ENCODE data around the gene OLFM2. TPM values are rescaled to one million over a fixed set of nuclear protein-coding genes. Genes with fewer than 3 reads are reported as not detected.
"Not testable (repeated sequence)": the region's sequence is repeated elsewhere in the genome, so short reads cannot be mapped to it uniquely, and the experiment has no call there.

Gene OLFM2
- total RNA-seq, 2 donors from 2014 or later, result 33.1 to 58.1 TPM

- Histone ChIP-seq H3K4me3 (ENCODE audit: low read length) (no peak overlapping the region), H3K36me3 (ENCODE audit: control insufficient read depth, insufficient read depth, low read length) (peaks cover 38% of the 10 kb centered on the region), H3K4me1 (ENCODE audit: control insufficient read depth, insufficient read depth, low read length) (no peaks in the 10 kb centered on the region), H3K9me3 (ENCODE audit: control insufficient read depth, low read length) (no peaks in the 10 kb centered on the region), H3K27ac (ENCODE audit: low read depth, low read length) (no peak overlapping the region), H3K9ac (ENCODE audit: extremely low read depth, low read length, poor library complexity, severe bottlenecking) (no peak overlapping the region), H3K27me3 (ENCODE audit: control insufficient read depth, insufficient read depth, low read length, poor library complexity, severe bottlenecking) (no peaks in the 10 kb centered on the region)
- H3K36me3 Mint-ChIP-seq (ENCODE audit: low read depth), result peaks cover 33% of the 10 kb centered on the region
- peak overlapping the region; percentile 69 for H3K27ac Mint-ChIP-seq
- peaks cover 3% of the 10 kb centered on the region for H3K4me1 Mint-ChIP-seq
- 61 to 88% methylated on average over 3 to 13 of the region's 13 CpGs for WGBS, 2 experiments (ENCODE audit: insufficient coverage in 1 of 2, insufficient read length in 1 of 2)
- no peaks in the 10 kb centered on the region for H3K27me3 Mint-ChIP-seq (ENCODE audit: insufficient read depth)
- peak; percentile 91 for DNase-seq
- peak; percentile 79 for TF ChIP-seq CTCF (conservative IDR thresholded peaks at IDR 0.05)
- no peak overlapping the region for H3K4me3 Mint-ChIP-seq
- no peaks in the 10 kb centered on the region for H3K9me3 Mint-ChIP-seq
Measured at GRCh38 chr19:9847087-9847671, 89.1 kb downstream of the OLFM2 start.

DNA sequence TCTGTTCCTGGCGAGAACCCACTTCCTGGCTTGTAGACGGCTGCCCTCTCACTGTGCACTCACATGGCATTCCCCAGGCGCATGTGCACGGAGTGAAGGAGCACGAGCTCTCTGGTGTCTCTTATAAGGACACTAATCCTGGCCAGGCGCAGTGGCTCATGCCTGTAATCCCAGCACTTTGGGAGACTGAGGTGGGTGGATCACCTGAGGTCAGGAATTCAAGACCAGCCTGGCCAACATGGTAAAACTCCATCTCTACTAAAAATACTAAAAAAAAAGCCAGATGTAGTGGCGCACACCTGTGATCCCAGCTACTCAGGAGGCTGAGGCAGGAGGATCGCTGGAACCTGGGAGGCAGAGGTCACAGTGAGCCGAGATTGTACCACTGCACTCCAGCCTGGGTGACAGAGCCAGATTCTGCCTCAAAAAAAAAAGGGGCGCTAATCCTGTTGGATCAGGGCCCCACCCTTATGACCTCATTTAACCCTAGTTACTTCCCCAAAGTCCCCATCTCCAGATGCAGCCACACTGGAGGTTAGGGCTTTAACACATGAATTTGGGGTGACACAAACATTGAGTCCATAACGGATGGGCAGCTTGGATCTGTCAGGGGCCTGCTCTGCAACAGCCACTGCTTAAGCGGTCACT lies 92.6 kb downstream of the OLFM2 start:
- not testable (repeated sequence) for H3K4me1 Mint-ChIP-seq; DNase-seq; H3K27me3 Mint-ChIP-seq (ENCODE audit: insufficient read depth)

DNA sequence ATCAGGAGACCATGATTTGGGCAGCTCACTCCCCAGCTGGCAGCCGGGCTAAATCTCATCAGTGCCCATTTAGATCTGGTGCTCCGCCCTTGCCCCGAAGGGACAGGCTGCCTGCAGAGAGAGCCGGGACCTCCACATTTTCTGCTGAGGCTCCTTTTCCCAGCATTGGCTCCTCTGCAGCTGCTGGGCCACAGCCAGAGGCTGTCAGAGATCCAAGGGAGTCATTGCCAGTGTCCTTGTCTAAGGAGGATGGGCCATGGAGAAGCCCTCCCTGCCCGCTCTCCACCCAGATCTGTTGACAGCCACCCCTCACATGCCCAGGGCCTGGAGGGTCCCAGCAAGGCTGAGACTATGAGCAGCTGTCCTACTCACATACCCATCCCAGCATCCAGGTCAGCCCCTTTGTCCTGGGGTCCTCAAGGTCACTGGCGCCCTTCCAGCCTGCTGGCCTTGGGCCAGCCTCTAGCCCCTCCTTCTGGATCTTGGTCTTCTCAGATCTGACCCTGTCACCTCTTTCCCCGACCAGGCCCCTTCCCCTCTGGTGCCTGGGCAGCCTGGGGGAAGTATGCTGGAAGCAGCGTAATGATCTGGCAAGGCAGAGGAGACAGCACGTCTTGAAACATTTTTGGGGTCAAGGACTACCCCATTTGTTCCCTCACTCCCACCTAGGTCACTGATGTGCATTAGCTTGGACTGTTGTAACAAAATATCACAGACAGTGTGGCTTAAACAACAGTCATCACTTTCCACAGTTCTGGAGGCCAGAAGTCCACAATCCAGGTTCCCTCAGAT lies 93.3 kb downstream of the OLFM2 start:
- H3K27ac ChIP-seq (ENCODE audit: low read depth, low read length), result no peak overlapping the region
- TF ChIP-seq CTCF (conservative IDR thresholded peaks at IDR 0.05), result no peak
- H3K9ac ChIP-seq (ENCODE audit: extremely low read depth, low read length, poor library complexity, severe bottlenecking), result no peak overlapping the region
- no peaks in the 10 kb centered on the region for H3K4me1 Mint-ChIP-seq
- no peaks in the 10 kb centered on the region for H3K9me3 ChIP-seq (ENCODE audit: control insufficient read depth, low read length)
- H3K36me3 ChIP-seq (ENCODE audit: control insufficient read depth, insufficient read depth, low read length), result peaks cover 58% of the 10 kb centered on the region
- no peak overlapping the region for H3K27ac Mint-ChIP-seq
- H3K9me3 Mint-ChIP-seq, result no peaks in the 10 kb centered on the region
- no peak for DNase-seq
- H3K4me1 ChIP-seq (ENCODE audit: control insufficient read depth, insufficient read depth, low read length), result no peaks in the 10 kb centered on the region
- peaks cover 62% of the 10 kb centered on the region for H3K36me3 Mint-ChIP-seq (ENCODE audit: low read depth)
- H3K4me3 ChIP-seq (ENCODE audit: low read length), result no peak overlapping the region
- no peaks in the 10 kb centered on the region for H3K27me3 Mint-ChIP-seq (ENCODE audit: insufficient read depth)
- no peaks in the 10 kb centered on the region for H3K27me3 ChIP-seq (ENCODE audit: control insufficient read depth, insufficient read depth, low read length, poor library complexity, severe bottlenecking)
- WGBS, 2 experiments (ENCODE audit: insufficient coverage in 1 of 2, insufficient read length in 1 of 2), result 94 to 96% methylated on average over 8 to 9 of the region's 9 CpGs
- no peak overlapping the region for H3K4me3 Mint-ChIP-seq

More for the DNA sequence above, 92.6 kb downstream of the OLFM2 start:
- not testable (repeated sequence) for H3K27me3 ChIP-seq (ENCODE audit: control insufficient read depth, insufficient read depth, low read length, poor library complexity, severe bottlenecking); H3K9ac ChIP-seq (ENCODE audit: extremely low read depth, low read length, poor library complexity, severe bottlenecking); H3K4me3 Mint-ChIP-seq; H3K27ac ChIP-seq (ENCODE audit: low read depth, low read length); H3K9me3 Mint-ChIP-seq; H3K4me3 ChIP-seq (ENCODE audit: low read length); H3K9me3 ChIP-seq (ENCODE audit: control insufficient read depth, low read length); H3K27ac Mint-ChIP-seq; H3K4me1 ChIP-seq (ENCODE audit: control insufficient read depth, insufficient read depth, low read length)
- WGBS, 2 experiments (ENCODE audit: insufficient coverage in 1 of 2, insufficient read length in 1 of 2), result 91 to 93% methylated on average over 9 to 12 of the region's 12 CpGs
- peaks cover 61% of the 10 kb centered on the region for H3K36me3 ChIP-seq (ENCODE audit: control insufficient read depth, insufficient read depth, low read length)
- peaks cover 60% of the 10 kb centered on the region for H3K36me3 Mint-ChIP-seq (ENCODE audit: low read depth)

All from endodermal cell (in vitro differentiated cells).